Esophagus muscularis mucosa (tissue), 4 donors: Measurements from ENCODE around the gene ID1. TPM values are rescaled to one million over a fixed set of nuclear protein-coding genes. Genes with fewer than 3 reads are reported as not detected.
A peak's percentile ranks its signal among the peaks of the same experiment; 100 is the strongest.

Experiments
- DNase-seq: peaks from one replicate; pipeline ENCODE4 v3.0.0-alpha.2; 2017; ENCODE audit errors: extremely low spot score
- H3K27ac ChIP-seq, 4 donors: fragments of 200-600 bp; sonication (generic); replicated peaks in 1 of 4; 1 replicate in 3 of 4; 2 replicates in 1 of 4; pipeline ENCODE4 v1.5.1; 2016 to 2019; ENCODE audit warnings: mild to moderate bottlenecking in 1 of 4
- H3K27me3 ChIP-seq, 4 donors: fragments of 200-600 bp; sonication (generic); one replicate each; pipeline versions ENCODE4 v1.5.1 to v1.6.0; 2016 to 2019
- H3K36me3 ChIP-seq, 4 donors: fragments of 200-600 bp; sonication (generic); one replicate each; pipeline ENCODE4 v1.5.1; 2016 to 2019
- H3K4me1 ChIP-seq, 4 donors: fragments of 200-600 bp; sonication (generic); one replicate each; pipeline ENCODE4 v1.5.1; 2016 to 2019
- H3K4me3 ChIP-seq, 4 donors: fragments of 200-600 bp; sonication (generic); 1 replicate in 2 of 4; 2 replicates in 2 of 4; pipeline ENCODE4 v1.5.1; 2016 to 2019; ENCODE audit warnings: mild to moderate bottlenecking in 4 of 4, moderate library complexity in 1 of 4
- H3K9me3 ChIP-seq, 4 donors: fragments of 200-600 bp; sonication (generic); 1 replicate in 3 of 4; 2 replicates in 1 of 4; pipeline ENCODE4 v1.5.1; 2016 to 2019
- CTCF ChIP-seq, 3 experiments: fragments of 200-600 bp in 2 of 3; fragments of 450-650 bp in 1 of 3; sonication (generic) in 2 of 3; IDR thresholded peaks; one replicate each; pipeline ENCODE4 v1.5.1; 2017 to 2019; ENCODE audit warnings: antibody characterized with exemption in 3 of 3, mild to moderate bottlenecking in 2 of 3, moderate library complexity in 1 of 3
- EP300 ChIP-seq: sonication (generic); formaldehyde crosslinking; IDR thresholded peaks from one replicate; pipeline ENCODE4 v1.6.1; 2017; ENCODE audit warnings: antibody characterized with exemption
- POLR2A ChIP-seq: fragments of 450-650 bp; IDR thresholded peaks from one replicate; pipeline ENCODE4 v1.6.1; 2017; ENCODE audit warnings: antibody characterized with exemption, moderate library complexity, mild to moderate bottlenecking, low read depth
- POLR2AphosphoS5 ChIP-seq, 2 donors: sonication (generic); formaldehyde crosslinking; IDR thresholded peaks; one replicate each; pipeline ENCODE4 v1.6.1; 2017; ENCODE audit warnings: antibody characterized with exemption in 2 of 2
- WGBS: methylation state at CpG from one replicate; pipeline ENCODE4 v1.1.5; 2018; 5-methylcytosine and 5-hydroxymethylcytosine counted together
- intact Hi-C: fragments of 100-400 bp; cut with DNase I; formaldehyde crosslinking; loops from one replicate; pipeline ENCODE4 v1.15.1; 2023
- total RNA-seq, 4 donors: library from RNA; depleted of rRNA; stranded (reverse); fragments of >200 nt; gene quantifications; one replicate each; pipeline versions ENCODE4 v1.1.0 to v1.2.1, GENCODE V29; 2016

The ID1 gene
- total RNA-seq, 4 donors from 2014 or later = 199 to 744 (median 532) TPM

GRCh38 chr20:31597481-31597855 lies 7.6 kb upstream of the ID1 start:
- peak overlapping the region; percentile 67 to 81 (median 77) for H3K27ac ChIP-seq
- no peak overlapping the region for H3K4me3 ChIP-seq
- 92% methylated on average over 2 of the region's 2 CpGs for WGBS
- H3K4me1 ChIP-seq = peaks cover 17 to 35% (median 32%) of the 10 kb centered on the region in 4 donors
- H3K27me3 ChIP-seq = no peaks in the 10 kb centered on the region
- no peak for DNase-seq
- H3K36me3 ChIP-seq = no peaks in the 10 kb centered on the region
- TF ChIP-seq EP300 = no peak
- no peak for TF ChIP-seq POLR2AphosphoS5 (IDR thresholded peaks at IDR 0.05)
- no peak for TF ChIP-seq CTCF (IDR thresholded peaks at IDR 0.05)
- no peak for TF ChIP-seq POLR2A
- intact Hi-C loops = no loop called here
- H3K9me3 ChIP-seq = no peaks in the 10 kb centered on the region

GRCh38 chr20:31602431-31602778 lies 2.7 kb upstream of the ID1 start:
- no peak overlapping the region for H3K4me3 ChIP-seq
- H3K27me3 ChIP-seq = no peaks in the 10 kb centered on the region
- H3K4me1 ChIP-seq = peaks cover 19 to 47% (median 33%) of the 10 kb centered on the region in 4 donors
- peak overlapping the region; percentile 34 to 98 (median 94) for H3K27ac ChIP-seq
- peaks cover 0 to 22% (median 0%) of the 10 kb centered on the region in 4 donors for H3K36me3 ChIP-seq
- TF ChIP-seq EP300 (no peak), POLR2A (no peak), POLR2AphosphoS5 (IDR thresholded peaks at IDR 0.05) (no peak), CTCF (IDR thresholded peaks at IDR 0.05) (no peak)
- no peaks in the 10 kb centered on the region for H3K9me3 ChIP-seq
- 87% methylated on average over 4 of the region's 4 CpGs for WGBS
- DNase-seq = no peak
- intact Hi-C loops = no loop called here

GRCh38 chr20:31602779-31603441 lies 2.2 kb upstream of the ID1 start:
- no peaks in the 10 kb centered on the region for H3K9me3 ChIP-seq
- H3K36me3 ChIP-seq = peaks cover 0 to 22% (median 0%) of the 10 kb centered on the region in 4 donors
- peaks cover 21 to 53% (median 39%) of the 10 kb centered on the region in 4 donors for H3K4me1 ChIP-seq
- TF ChIP-seq POLR2AphosphoS5 (IDR thresholded peaks at IDR 0.05) (peak in 1 of 2 donors; percentile 20), EP300 (no peak)
- peak overlapping the region; percentile 34 to 98 (median 94) for H3K27ac ChIP-seq
- 85% methylated on average over 17 of the region's 17 CpGs for WGBS
- no peak for DNase-seq
- H3K27me3 ChIP-seq = no peaks in the 10 kb centered on the region
- intact Hi-C loops = no loop called here
- no peak overlapping the region for H3K4me3 ChIP-seq

GRCh38 chr20:31603822-31604566 lies 1.1 kb upstream of the ID1 start:
- TF ChIP-seq CTCF (IDR thresholded peaks at IDR 0.05) (no peak), POLR2A (peak; percentile 80), EP300 (peak; percentile 78), POLR2AphosphoS5 (IDR thresholded peaks at IDR 0.05) (peak; percentile 96 to 98)
- 12% methylated on average over 43 of the region's 43 CpGs for WGBS
- H3K4me3 ChIP-seq = peak overlapping the region; percentile 71 to 83 (median 74)
- H3K36me3 ChIP-seq = peaks cover 0 to 22% (median 0%) of the 10 kb centered on the region in 4 donors
- intact Hi-C loops = no loop called here
- DNase-seq = peak; percentile 97
- peaks cover 31 to 63% (median 49%) of the 10 kb centered on the region in 4 donors for H3K4me1 ChIP-seq
- H3K27ac ChIP-seq = peak overlapping the region; percentile 91 to 98 (median 94)
- H3K27me3 ChIP-seq = no peaks in the 10 kb centered on the region
- no peaks in the 10 kb centered on the region for H3K9me3 ChIP-seq

- Histone ChIP-seq H3K4me3 (peak overlapping the region; percentile 71 to 83 (median 74)), H3K9me3 (no peaks in the 10 kb centered on the region), H3K36me3 (peaks cover 0 to 22% (median 0%) of the 10 kb centered on the region in 4 donors), H3K27me3 (no peaks in the 10 kb centered on the region), H3K27ac (peak overlapping the region; percentile 91 to 98 (median 94)), H3K4me1 (peaks cover 37 to 69% (median 55%) of the 10 kb centered on the region in 4 donors)
- no peak for TF ChIP-seq POLR2A
- no peak for TF ChIP-seq EP300
- no peak for TF ChIP-seq POLR2AphosphoS5 (IDR thresholded peaks at IDR 0.05)
- no peak for TF ChIP-seq CTCF (IDR thresholded peaks at IDR 0.05)
- no peak for DNase-seq
- 0% methylated on average over 11 of the region's 14 CpGs for WGBS
- intact Hi-C loops = no loop called here
These were observed 490 bp upstream of the ID1 start for GRCh38 chr20:31604567-31605030.
